Measurements from ENCODE around the gene C1orf53.

Gene C1orf53

DNA sequence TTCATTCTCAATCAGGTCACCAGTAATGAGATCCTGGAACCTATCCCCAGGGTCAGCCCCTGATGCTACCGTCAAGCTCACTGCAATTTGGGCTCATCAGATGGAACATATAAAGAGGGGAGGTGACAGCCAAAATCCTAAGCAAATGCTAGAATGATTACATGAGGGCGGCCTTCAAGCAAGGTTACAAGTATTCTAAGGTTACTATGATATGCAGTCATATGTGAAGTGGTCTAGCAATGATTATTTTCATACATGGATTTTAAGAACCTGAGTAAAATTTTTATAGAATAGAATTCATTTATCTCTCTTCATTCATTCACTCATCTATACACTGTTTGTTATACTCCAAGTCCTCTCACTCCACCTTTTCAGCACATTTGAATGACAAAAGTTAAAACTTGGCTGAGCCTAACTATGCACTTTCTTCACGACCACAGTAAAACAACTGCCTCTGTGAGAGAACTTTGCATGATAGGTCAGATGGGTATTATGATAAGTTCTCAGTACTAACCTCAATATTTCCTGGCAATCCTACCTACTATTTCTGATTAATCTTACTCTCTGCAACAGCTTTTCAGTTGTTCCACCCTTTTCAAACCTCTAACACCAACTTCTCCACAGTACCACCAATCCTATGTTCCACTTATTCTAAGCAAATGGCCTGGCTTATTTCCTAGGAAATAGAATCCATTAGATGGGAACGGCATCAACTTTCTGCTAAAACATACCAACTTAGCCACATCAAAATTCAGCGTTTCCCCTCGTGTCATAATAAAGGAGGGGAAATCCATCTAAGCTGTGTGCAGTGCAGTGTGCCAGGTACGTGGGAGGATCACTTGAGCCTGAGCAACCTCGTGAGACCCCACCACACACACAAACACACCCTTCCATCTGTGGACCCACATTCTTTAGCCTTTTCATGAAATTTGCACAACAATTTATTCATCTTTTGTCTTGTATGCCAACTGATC lies 46.8 kb downstream of the C1orf53 start:
- no peak for TF ChIP-seq POLR2AphosphoS5 (IDR thresholded peaks at IDR 0.05; ENCODE audit: low read depth, low read length)

DNA sequence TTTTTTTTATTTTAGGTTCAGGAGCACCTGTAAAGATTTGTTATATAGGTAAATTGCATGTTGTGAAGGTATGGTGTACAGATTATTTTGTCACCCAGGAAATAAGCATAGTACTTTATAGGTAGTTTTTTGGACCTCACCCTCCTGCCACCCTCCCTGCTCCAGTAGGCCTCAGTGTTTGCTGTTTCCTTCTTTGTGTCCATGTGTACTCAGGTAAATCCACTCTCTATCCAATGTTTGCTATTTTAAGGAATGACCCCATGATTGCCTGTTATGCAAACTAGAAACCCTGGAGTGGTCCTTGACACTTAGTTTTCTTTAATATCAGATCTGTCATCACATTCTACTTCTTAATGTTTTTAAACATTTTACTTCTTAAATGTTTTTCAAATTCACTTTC lies 48.7 kb downstream of the C1orf53 start:
- TF ChIP-seq TAF1 (IDR thresholded peaks at IDR 0.05; ENCODE audit: borderline replicate concordance, insufficient read depth, low read length), result no peak
- no peak for TF ChIP-seq SIN3A (IDR thresholded peaks at IDR 0.05; ENCODE audit: borderline replicate concordance, insufficient read depth, low read length)

DNA sequence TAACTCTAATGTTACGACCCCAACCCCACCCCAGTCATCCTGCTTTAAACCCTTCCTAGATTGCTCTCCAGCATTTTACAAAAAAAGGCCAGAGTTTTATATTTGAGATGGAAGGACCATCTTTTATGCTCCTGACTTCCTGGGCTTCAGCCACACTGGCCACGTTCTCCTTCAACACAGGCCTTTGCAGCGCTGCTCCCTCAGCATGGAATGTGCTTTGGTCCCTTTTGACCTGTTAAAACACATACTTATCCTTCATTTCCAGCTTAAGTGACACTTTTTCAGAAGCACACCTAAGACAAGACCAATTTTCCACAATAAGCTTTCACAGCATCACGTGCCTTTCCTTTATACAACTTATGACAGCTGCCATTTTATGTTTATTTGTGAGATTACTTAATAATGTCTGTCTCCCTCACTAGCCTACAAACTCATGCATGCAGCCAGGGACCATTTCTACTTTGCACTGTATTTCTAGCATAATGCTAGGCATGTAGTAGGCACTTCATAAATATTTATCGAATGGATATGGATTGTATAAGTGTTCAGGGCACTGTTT lies 49.3 kb downstream of the C1orf53 start:
- no peak for TF ChIP-seq SIN3A (IDR thresholded peaks at IDR 0.05; ENCODE audit: borderline replicate concordance, insufficient read depth, low read length)
- TF ChIP-seq, protein P1, sequence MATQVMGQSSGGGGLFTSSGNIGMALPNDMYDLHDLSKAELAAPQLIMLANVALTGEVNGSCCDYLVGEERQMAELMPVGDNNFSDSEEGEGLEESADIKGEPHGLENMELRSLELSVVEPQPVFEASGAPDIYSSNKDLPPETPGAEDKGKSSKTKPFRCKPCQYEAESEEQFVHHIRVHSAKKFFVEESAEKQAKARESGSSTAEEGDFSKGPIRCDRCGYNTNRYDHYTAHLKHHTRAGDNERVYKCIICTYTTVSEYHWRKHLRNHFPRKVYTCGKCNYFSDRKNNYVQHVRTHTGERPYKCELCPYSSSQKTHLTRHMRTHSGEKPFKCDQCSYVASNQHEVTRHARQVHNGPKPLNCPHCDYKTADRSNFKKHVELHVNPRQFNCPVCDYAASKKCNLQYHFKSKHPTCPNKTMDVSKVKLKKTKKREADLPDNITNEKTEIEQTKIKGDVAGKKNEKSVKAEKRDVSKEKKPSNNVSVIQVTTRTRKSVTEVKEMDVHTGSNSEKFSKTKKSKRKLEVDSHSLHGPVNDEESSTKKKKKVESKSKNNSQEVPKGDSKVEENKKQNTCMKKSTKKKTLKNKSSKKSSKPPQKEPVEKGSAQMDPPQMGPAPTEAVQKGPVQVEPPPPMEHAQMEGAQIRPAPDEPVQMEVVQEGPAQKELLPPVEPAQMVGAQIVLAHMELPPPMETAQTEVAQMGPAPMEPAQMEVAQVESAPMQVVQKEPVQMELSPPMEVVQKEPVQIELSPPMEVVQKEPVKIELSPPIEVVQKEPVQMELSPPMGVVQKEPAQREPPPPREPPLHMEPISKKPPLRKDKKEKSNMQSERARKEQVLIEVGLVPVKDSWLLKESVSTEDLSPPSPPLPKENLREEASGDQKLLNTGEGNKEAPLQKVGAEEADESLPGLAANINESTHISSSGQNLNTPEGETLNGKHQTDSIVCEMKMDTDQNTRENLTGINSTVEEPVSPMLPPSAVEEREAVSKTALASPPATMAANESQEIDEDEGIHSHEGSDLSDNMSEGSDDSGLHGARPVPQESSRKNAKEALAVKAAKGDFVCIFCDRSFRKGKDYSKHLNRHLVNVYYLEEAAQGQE (IDR thresholded peaks at IDR 0.05; ENCODE audit: insufficient read depth in 1 of 2, low read depth in 2 of 2, low read length in 2 of 2), result no peak

DNA sequence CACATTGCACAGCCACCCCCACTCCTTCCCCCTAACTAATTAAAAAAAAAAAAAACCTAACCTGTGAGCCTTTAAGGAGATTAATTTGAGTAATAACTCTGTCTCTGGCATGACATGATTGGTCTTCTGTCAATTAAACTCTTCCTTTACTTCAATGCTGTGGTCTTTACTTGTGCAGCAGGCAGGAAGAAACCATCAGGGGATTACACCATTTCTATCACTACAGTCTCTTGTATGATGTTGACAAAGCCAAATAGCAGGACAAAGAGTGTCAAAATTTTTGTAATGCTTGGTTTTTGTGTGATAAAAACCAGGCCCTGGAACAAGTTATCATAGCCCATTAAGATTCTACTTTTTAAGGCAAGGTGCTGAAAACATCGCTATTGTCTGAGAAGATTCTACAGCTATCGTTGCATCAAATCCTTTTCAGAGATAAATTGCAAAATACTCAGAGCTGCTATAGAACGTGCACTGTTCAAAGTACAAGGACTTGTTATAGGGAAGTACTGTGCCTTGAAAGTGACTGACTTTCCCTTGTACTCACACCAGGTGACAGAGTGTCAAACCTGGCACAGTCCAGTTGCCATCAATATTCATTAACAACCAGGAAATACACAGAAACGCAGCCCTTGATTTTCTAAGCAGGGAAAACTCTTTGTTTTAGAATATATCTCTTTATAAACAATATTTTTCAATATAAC lies 52.4 kb downstream of the C1orf53 start:
- TF ChIP-seq, protein P1 (IDR thresholded peaks at IDR 0.05; ENCODE audit: insufficient read depth in 1 of 2, low read depth in 2 of 2, low read length in 2 of 2), result no peak
- TF ChIP-seq SIN3A (IDR thresholded peaks at IDR 0.05; ENCODE audit: borderline replicate concordance, insufficient read depth, low read length), result no peak
- TF ChIP-seq POLR2AphosphoS5 (IDR thresholded peaks at IDR 0.05; ENCODE audit: low read depth, low read length), result no peak
- no peak for TF ChIP-seq TAF1 (IDR thresholded peaks at IDR 0.05; ENCODE audit: borderline replicate concordance, insufficient read depth, low read length)
- no peak for TF ChIP-seq FOXP2 (optimal IDR thresholded peaks at IDR 0.05; ENCODE audit: borderline replicate concordance, extremely low read depth, extremely low read length, insufficient read depth)

DNA sequence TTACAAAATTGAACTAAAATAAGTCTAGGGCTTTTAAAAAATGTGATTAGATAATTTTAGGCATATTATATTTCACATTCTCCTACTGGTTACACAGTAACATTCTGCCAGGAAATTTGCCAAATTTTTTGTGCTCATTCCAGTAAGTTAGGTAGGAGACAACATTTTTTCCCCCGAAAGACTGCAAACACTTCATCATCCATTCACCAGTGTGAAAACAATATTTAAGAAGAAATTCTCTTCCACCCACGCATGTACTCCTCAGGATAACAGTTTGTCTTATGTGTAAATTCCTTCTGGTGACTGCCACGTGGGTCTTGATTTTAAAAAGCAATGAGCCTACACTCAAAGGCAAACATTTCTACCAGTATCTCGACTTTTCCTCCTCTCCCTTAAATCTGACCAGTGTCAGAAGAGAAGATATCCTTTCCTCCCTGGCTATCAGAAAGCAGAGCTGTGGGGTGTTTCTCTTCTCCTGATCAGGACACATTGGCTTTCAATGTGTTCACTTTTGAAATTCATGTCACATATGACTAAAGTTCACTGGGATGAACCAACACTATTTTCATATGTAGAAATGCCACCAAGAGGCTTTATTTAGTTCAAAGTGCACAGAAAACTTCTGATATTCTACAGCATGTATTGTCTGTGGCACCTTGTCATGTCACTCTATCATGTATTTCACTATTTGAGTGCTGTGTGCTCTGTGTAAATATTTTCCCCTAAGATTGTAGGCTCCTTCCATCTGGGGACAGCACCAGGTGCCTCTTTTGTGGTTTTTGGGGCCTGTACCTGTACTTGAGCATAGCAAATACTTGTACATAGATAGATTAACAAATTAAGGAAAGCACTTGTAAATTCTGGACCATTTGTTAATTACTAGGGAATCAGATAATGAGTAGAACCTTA lies 53.3 kb downstream of the C1orf53 start:
- TF ChIP-seq POLR2AphosphoS5 (IDR thresholded peaks at IDR 0.05; ENCODE audit: low read depth, low read length) (no peak), TAF1 (IDR thresholded peaks at IDR 0.05; ENCODE audit: borderline replicate concordance, insufficient read depth, low read length) (no peak), FOXP2 (optimal IDR thresholded peaks at IDR 0.05; ENCODE audit: borderline replicate concordance, extremely low read depth, extremely low read length, insufficient read depth) (no peak), SIN3A (IDR thresholded peaks at IDR 0.05; ENCODE audit: borderline replicate concordance, insufficient read depth, low read length) (no peak)
- TF ChIP-seq, protein P1 (IDR thresholded peaks at IDR 0.05; ENCODE audit: insufficient read depth in 1 of 2, low read depth in 2 of 2, low read length in 2 of 2), result no peak
